GM23338 (cell line): Measurements from ENCODE around the gene PILRB. TPM values are rescaled to one million over a fixed set of nuclear protein-coding genes. Genes with fewer than 3 reads are reported as not detected.

Experiments used
- ATAC-seq: fragments of 200-7000 bp; cut with Tn5 transposase; 3 replicates; pipeline ENCODE4 v1.9.1; 2020
- DNase-seq: peaks from one replicate; pipeline ENCODE4 v3.0.0-alpha.2; 2015; ENCODE audit warnings: low spot score
- H2AFZ ChIP-seq: fragments of 200-600 bp; sonication (generic); 2 replicates; pipeline ENCODE4 v1.8.0; 2016; ENCODE audit warnings: antibody characterized with exemption, mild to moderate bottlenecking, moderate library complexity
- H3F3A ChIP-seq: fragments of 200-600 bp; sonication (generic); replicated peaks from 2 replicates; pipeline ENCODE4 v1.8.0; 2017; ENCODE audit warnings: antibody characterized with exemption, mixed run types, low read depth
- H3K27ac ChIP-seq: fragments of 200-600 bp; sonication (generic); 2 replicates; pipeline ENCODE4 v1.6.1; 2016; ENCODE audit warnings: low read depth
- H3K27me3 ChIP-seq: fragments of 200-600 bp; sonication (generic); 2 replicates; pipeline ENCODE4 v1.8.0; 2016; ENCODE audit warnings: mild to moderate bottlenecking, mixed run types, moderate library complexity; ENCODE audit not compliant: insufficient read depth
- H3K36me3 ChIP-seq: fragments of 200-600 bp; sonication (generic); 2 replicates; pipeline ENCODE4 v1.8.0; 2016; ENCODE audit warnings: mild to moderate bottlenecking; ENCODE audit not compliant: insufficient read depth
- H3K4me1 ChIP-seq: fragments of 200-600 bp; sonication (generic); 2 replicates; pipeline ENCODE4 v1.8.0; 2016; ENCODE audit warnings: mild to moderate bottlenecking, moderate library complexity; ENCODE audit not compliant: insufficient read depth
- H3K4me2 ChIP-seq: fragments of 200-600 bp; sonication (generic); 2 replicates; pipeline ENCODE4 v1.7.1; 2017; ENCODE audit warnings: mixed run types
- H3K4me3 ChIP-seq: fragments of 200-600 bp; sonication (generic); 2 replicates; pipeline ENCODE4 v1.6.1; 2016; ENCODE audit warnings: mixed run types
- H3K79me2 ChIP-seq: fragments of 200-600 bp; sonication (generic); replicated peaks from 2 replicates; pipeline ENCODE4 v1.8.0; 2017; ENCODE audit warnings: mild to moderate bottlenecking; ENCODE audit not compliant: insufficient read depth
- H3K9me2 ChIP-seq: fragments of 200-600 bp; sonication (generic); 2 replicates; pipeline ENCODE4 v1.8.0; 2017; ENCODE audit not compliant: insufficient read depth
- H4K20me1 ChIP-seq: fragments of 200-600 bp; sonication (generic); replicated peaks from 2 replicates; pipeline ENCODE4 v1.8.0; 2017; ENCODE audit warnings: mild to moderate bottlenecking; ENCODE audit not compliant: insufficient read depth
- H3K27ac Mint-ChIP-seq: 2 replicates; pipeline ENCODE4 v1.8.0; 2020; ENCODE audit warnings: inconsistent platforms, mild to moderate bottlenecking, moderate library complexity, mixed read lengths
- H3K27me3 Mint-ChIP-seq: 3 replicates; pipeline ENCODE4 v1.8.0; 2022; ENCODE audit warnings: low read depth, mild to moderate bottlenecking, moderate library complexity, mixed read lengths, inconsistent platforms; ENCODE audit not compliant: insufficient read depth, poor library complexity
- H3K36me3 Mint-ChIP-seq: 3 replicates; pipeline ENCODE4 v1.8.0; 2021; ENCODE audit warnings: low read depth, mild to moderate bottlenecking, inconsistent platforms, moderate library complexity, mixed read lengths
- H3K4me1 Mint-ChIP-seq: 3 replicates; pipeline ENCODE4 v1.8.0; 2020; ENCODE audit warnings: mild to moderate bottlenecking, inconsistent platforms, mixed read lengths
- H3K4me3 Mint-ChIP-seq: 3 replicates; pipeline ENCODE4 v1.8.0; 2021; ENCODE audit warnings: moderate library complexity, mild to moderate bottlenecking, inconsistent platforms, mixed read lengths
- H3K9me3 Mint-ChIP-seq: 3 replicates; pipeline ENCODE4 v1.8.0; 2020; ENCODE audit warnings: moderate library complexity, mild to moderate bottlenecking, inconsistent platforms, mixed read lengths
- CREB1 ChIP-seq: fragments of 250-450 bp; sonication (Bioruptor Pico); IDR thresholded peaks from 2 replicates; pipeline ENCODE4 v1.5.0; 2020; ENCODE audit warnings: low read depth, mild to moderate bottlenecking, moderate library complexity
- CTCF ChIP-seq, 2 experiments: fragments of 200-600 bp in 1 of 2; sonication (generic) in 1 of 2; conservative IDR thresholded peaks; 2 replicates each; pipeline versions ENCODE4 v1.5.1 to v1.6.1; 2016 to 2017; ENCODE audit warnings: antibody characterized with exemption in 2 of 2, low read depth in 2 of 2, mild to moderate bottlenecking in 2 of 2, moderate library complexity in 1 of 2
- ETS1 ChIP-seq: IDR thresholded peaks from 2 replicates; pipeline ENCODE4 v1.6.1; 2016; ENCODE audit warnings: antibody characterized with exemption
- EZH2 ChIP-seq: fragments of 200-600 bp; sonication (generic); IDR thresholded peaks from one replicate; pipeline ENCODE4 v1.8.0; 2017; ENCODE audit warnings: antibody characterized with exemption, mild to moderate bottlenecking, low read depth; ENCODE audit not compliant: unreplicated experiment
- EZH2phosphoT487 ChIP-seq: fragments of 200-600 bp; sonication (generic); IDR thresholded peaks from one replicate; pipeline ENCODE4 v1.8.1; 2018; ENCODE audit warnings: antibody characterized with exemption; ENCODE audit not compliant: unreplicated experiment
- JUNB ChIP-seq: IDR thresholded peaks from one replicate; pipeline ENCODE4 v1.6.1; 2016; ENCODE audit warnings: antibody characterized with exemption; ENCODE audit not compliant: unreplicated experiment
- NANOG ChIP-seq: IDR thresholded peaks from 2 replicates; pipeline ENCODE4 v1.6.1; 2016; ENCODE audit warnings: antibody characterized with exemption, borderline replicate concordance
- POLR2AphosphoS5 ChIP-seq: IDR thresholded peaks from 2 replicates; pipeline ENCODE4 v1.6.1; 2016; ENCODE audit warnings: antibody characterized with exemption, low read depth
- REST ChIP-seq: IDR thresholded peaks from one replicate; pipeline ENCODE4 v1.6.1; 2018; ENCODE audit warnings: antibody characterized with exemption; ENCODE audit not compliant: unreplicated experiment
- STAT1 ChIP-seq: IDR thresholded peaks from one replicate; pipeline ENCODE4 v1.6.1; 2016; ENCODE audit warnings: antibody characterized with exemption; ENCODE audit not compliant: unreplicated experiment
- ZNF114 ChIP-seq: fragments of 250-450 bp; sonication (Bioruptor Pico); IDR thresholded peaks from 2 replicates; pipeline ENCODE4 v1.5.0; 2020; ENCODE audit warnings: mild to moderate bottlenecking, moderate library complexity
- ZNF331 ChIP-seq: fragments of 250-450 bp; sonication (Bioruptor Pico); IDR thresholded peaks from 2 replicates; pipeline ENCODE4 v1.5.0; 2020; ENCODE audit warnings: low read depth, mild to moderate bottlenecking, moderate library complexity
- ZNF462 ChIP-seq: fragments of 250-450 bp; sonication (Bioruptor Pico); IDR thresholded peaks from 2 replicates; pipeline ENCODE4 v1.5.0; 2020; ENCODE audit warnings: mild to moderate bottlenecking, moderate library complexity
- polyA plus RNA-seq: library from polyadenylated mRNA; unstranded; fragments of >200 nt; fragmentation: Nextera tagmentation; extraction: Ambion mirVana; gene quantifications from 2 replicates; pipeline ENCODE4 v1.2.1, GENCODE V29; 2016
- total RNA-seq: library from RNA; depleted of rRNA; stranded (reverse); fragments of >200 nt; shearing (Covaris generic); gene quantifications from 2 replicates; pipeline ENCODE4 v1.2.3, GENCODE V29; 2014

PILRB gene
- total and polyA plus RNA-seq, 2 experiments from 2014 or later: 25.3 to 43.0 TPM

- H3K27ac ChIP-seq: no peak overlapping the region
- H3K4me1 ChIP-seq: no peaks in the 10 kb centered on the region; the same call in 1 of the 2 replicates
- Mint-ChIP-seq H3K36me3 (no peaks in the 10 kb centered on the region; the same call in 2 of the 3 replicates), H3K4me3 (no peak overlapping the region; the same call in 2 of the 3 replicates), H3K4me1 (peaks cover 9% of the 10 kb centered on the region), H3K27me3 (peaks cover 3% of the 10 kb centered on the region), H3K9me3 (no peaks in the 10 kb centered on the region), H3K27ac (no peak overlapping the region)
- H3K9me2 ChIP-seq: no peaks in the 10 kb centered on the region
- TF ChIP-seq ETS1 (no peak), CREB1 (CRISPR knock-in tag) (no peak), NANOG (no peak), ZNF114 (CRISPR knock-in tag) (no peak), ZNF462 (CRISPR knock-in tag) (no peak), EZH2 (no peak), ZNF331 (CRISPR knock-in tag) (no peak), REST (no peak), STAT1 (no peak), EZH2phosphoT487 (no peak), CTCF (conservative IDR thresholded peaks at IDR 0.05; ENCODE audit: low read depth in 2 of 2) (no peak), POLR2AphosphoS5 (no peak), JUNB (no peak)
- peak overlapping the region; percentile 18; the same call in 1 of the 2 replicates for H2AFZ ChIP-seq
- H3K4me3 ChIP-seq: no peak overlapping the region
- no peaks in the 10 kb centered on the region for H3K36me3 ChIP-seq
- no peaks in the 10 kb centered on the region for H3K27me3 ChIP-seq
- no peak overlapping the region for H3K4me2 ChIP-seq
- H4K20me1 ChIP-seq: no peaks in the 10 kb centered on the region
- peak; percentile 44 for ATAC-seq
- H3K79me2 ChIP-seq: no peaks in the 10 kb centered on the region
- no peaks in the 10 kb centered on the region for H3F3A ChIP-seq
- DNase-seq: no peak
Observed at GRCh38 chr7:100389437-100390088, 31.6 kb downstream of the PILRB start.
